NCI-H446 (cell line): ENCODE data around the gene PTH.

Source experiments
- DNase-seq, 2 experiments: peaks; one replicate each; lab custom pipeline; 2025; lab: John Stamatoyannopoulos, UW

Gene PTH

DNA sequence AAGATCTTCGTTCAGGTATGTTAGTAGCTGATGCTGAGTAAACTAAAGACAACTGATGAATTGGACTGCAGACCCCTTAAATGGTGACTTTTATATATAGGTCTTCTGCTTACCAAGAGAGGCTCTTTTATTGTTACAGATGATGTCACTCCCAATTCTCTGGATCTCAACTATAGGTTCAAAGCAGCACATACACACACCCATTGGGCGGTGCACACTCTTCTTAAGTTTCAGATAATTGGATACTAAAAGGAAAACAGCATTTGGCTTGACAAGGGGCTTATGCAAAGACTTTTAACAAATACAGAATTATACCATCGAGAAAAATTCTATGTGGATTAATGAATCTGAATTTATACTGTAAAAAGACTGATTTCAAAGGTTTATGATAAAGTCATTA, at the start of gene PTH:
Gene PTH, minus strand, starts transcription at position 69 of the 400 bp plus-strand sequence. CDS start 3,142 bp downstream, outside the sequence.
- no peak for DNase-seq

DNA sequence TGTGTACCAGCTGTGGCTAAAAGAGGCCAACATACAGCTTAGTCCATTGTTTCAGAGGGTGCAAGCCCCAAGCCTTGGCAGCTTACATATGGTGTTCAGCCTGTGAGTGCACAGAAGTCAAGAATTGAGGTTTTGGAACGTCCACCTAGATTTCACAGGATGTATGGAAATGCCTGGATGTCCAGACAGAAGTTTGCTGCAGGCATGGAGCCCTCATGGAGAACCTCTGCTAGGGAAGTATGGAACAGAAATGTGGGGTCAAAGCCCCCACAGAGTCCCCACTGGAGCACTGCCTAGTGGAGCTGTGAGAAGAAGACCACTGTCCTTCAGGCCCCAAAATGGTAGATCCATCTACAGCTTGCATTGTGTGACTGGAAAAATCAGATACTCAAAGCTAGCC, 42.2 kb upstream of the PTH start:
- DNase-seq: no peak

- DNase-seq: no peak
These were observed 40.0 kb upstream of the PTH start for GRCh38 chr11:13535819-13536218.

GRCh38 chr11:13534358-13534757, 38.6 kb upstream of the PTH start:
- no peak for DNase-seq

DNA sequence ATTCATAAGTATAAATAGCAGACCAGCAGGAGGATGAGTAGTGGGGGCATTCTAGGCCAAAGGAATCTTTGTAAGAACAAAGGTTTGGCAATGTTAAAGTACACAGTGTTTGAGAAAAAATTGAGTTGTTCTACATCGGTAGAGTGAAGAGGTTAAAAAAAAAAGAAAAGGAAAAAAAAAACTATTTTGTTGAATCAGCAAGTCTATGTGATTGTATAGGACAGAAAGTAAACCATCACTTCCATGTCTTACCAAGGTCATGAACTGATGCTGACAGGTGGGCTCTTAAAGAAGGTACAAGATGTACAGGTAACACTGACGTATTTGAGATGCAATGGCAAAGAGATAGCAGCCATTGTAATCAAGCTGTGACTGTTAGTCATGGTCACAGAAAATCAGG, 29.5 kb upstream of the PTH start:
- DNase-seq: no peak

GRCh38 chr11:13503393-13503792, 7.6 kb upstream of the PTH start:
- DNase-seq: no peak

- no peak for DNase-seq
These were observed 6.7 kb upstream of the PTH start for GRCh38 chr11:13502492-13502891.

DNA sequence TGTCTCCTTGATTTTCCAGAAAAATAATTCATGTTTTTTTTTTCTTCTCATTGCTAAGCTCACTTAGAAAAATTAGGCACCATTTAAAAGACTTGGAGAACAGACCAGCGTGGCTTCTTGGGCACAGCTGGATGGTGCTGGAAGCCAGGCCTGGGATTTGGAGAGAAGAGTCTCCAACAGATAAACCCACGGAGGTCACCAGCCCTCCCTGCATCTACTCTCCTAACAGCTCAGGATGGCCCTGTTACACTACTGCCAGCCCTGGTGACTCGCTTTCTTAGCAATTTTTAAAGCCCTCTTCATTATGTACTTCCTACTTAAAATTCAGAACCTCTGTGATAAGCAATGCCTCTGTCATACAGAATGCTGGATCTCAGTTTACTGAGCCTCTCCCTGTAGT, 1.7 kb downstream of the PTH start:
- DNase-seq: no peak

- DNase-seq: no peak
These were observed 8.2 kb downstream of the PTH start for GRCh38 chr11:13487661-13488030.

GRCh38 chr11:13486926-13487660, 8.7 kb downstream of the PTH start:
- DNase-seq: peak in 1 of 2 experiments; percentile 47

- no peak for DNase-seq
These were observed 15.6 kb downstream of the PTH start for GRCh38 chr11:13480198-13480597.

DNA sequence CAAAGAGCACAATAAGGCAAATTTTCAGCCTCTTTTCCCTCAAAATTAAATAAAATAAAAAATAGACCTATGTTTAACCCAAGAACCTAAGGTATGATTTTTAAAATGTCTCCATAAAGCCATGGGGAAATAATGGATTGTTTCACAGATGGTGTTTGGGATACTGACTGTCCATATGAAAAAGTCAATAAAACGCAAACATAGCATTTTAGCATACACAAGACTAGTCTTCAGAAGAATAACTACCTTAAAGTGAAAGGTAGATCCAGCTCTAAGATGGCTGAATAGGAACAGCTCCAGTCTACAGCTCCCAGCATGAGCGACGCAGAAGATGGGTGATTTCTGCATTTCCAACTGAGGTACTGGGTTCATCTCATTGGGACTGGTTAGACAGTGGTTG, 16.1 kb downstream of the PTH start:
- no peak for DNase-seq

DNA sequence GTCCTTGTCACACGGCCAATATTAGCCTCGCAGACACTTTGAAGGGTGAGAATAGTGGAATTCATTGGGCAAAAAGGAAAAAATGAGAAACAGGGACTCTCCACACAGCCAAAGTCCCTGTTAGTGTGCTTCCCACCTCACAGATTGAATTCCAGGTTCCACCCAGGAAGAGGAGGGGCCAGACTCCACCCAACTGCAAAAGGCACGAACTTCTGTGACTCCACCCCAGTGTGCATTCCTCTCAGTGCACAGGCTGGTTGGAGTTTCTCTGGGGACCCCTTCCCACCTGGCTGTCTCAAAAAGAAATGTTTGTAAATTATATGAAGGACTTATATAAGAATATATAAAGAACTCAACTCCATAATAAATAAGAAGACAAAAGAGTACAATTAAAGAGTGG, 20.7 kb downstream of the PTH start:
- no peak for DNase-seq

DNA sequence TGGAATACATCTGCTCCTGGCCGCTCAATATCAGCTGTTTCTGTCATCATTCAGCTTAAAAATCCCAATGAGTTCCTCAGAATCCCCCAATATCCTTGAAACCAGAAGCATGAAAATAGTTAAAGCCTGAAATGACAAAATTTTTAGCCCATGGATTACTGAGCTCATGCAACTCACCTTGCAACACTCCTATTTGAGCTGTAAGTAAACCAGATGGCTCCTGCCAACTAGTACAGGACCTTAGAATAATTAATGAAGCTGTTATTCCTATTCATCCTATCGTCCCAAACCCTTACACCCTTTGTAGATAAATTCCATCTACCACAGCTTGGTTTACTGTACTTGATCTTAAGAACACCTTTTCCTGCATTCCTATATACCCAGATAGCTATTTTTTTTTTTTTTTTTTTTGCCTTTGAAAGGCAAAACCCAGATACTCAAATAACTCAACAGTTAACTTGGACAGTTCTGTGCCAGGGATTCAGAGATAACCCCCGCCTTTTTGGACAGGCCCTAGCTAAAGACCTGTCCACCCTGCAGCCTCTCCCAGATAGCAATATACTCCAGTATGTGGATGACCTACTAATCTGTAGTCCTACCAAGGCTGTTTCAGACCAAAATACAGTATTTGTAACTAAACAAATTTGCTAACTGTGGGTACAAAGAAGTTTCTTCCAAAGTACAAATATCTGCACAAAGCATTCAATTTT, 22.6 kb downstream of the PTH start:
- DNase-seq: no peak

GRCh38 chr11:13468750-13469149, 27.0 kb downstream of the PTH start:
- DNase-seq: no peak

- DNase-seq: peak; percentile 19 to 61
These were observed 29.9 kb downstream of the PTH start for GRCh38 chr11:13465909-13466371.

DNA sequence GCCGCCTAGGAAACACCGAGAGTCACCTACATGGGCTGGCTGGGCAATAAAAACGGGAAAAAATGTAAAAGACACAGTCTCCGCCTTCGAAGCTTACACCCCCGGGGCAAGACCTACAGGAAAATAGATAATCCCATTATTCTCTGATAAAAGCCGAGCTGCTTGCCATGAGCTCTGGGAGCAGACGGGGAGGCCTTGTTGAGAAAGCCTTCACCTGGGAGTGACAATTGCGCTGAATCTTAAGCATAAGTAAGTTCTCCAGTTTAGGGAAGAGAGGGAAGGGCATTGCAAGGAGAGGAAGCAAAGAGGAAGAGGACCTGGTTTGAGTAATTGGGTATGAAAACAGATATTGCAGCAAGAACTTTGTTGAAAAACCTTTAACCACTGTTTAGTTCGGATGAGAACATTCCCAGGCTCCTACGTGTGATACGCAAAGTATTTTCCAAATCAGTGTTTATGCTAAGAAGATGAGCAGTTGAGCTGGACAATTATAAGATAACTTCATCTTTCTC, 32.0 kb downstream of the PTH start:
- DNase-seq: no peak

DNA sequence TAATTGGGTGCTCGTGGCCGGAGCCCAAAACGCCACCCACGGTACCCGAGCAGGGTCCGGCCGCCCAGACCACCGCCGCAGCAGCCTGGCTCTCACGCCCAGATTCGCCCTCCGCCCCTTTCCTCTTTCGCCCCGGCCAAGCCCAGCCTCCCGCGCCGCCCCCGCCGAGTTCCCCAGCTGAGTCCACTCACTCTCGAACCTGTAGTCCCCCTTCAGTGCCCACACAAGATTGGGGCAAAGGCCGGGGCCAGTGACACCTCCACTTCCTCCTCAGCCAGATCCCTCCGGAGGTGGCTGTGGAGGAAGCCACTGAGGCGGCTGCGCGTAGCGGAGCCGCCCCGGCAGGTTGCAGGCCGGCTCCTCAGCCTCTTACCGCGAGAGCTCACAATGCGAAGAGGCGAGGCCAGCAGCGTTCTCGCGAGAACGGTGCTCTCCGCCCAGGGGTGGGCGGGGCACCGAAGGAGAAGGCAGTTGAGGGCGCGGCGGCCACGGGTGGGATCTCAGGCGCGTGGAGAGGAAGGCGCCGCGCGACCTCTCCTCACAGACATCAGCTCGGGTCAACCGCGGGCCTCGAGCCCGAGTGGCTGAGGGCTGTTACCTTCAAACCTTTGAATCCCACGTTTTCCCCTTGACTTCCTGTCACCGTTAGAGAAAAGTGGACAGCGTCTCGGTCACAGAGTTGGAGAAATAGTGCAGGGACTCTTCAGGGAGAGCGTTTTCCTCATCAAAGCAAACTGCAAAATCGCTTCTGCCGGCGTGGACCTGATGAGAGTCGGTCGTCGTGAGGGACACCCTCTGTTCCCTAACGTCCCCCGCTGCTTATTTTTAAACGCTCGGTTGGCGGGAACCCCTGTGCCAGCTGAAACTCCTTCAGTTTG, 32.7 kb downstream of the PTH start, which contains the start of gene BTBD10:
Gene BTBD10, minus strand, starts transcription at position 322 of the 878 bp plus-strand sequence. CDS start 18,098 bp downstream, outside the sequence.
- peak; percentile 91 to 98 for DNase-seq

DNA sequence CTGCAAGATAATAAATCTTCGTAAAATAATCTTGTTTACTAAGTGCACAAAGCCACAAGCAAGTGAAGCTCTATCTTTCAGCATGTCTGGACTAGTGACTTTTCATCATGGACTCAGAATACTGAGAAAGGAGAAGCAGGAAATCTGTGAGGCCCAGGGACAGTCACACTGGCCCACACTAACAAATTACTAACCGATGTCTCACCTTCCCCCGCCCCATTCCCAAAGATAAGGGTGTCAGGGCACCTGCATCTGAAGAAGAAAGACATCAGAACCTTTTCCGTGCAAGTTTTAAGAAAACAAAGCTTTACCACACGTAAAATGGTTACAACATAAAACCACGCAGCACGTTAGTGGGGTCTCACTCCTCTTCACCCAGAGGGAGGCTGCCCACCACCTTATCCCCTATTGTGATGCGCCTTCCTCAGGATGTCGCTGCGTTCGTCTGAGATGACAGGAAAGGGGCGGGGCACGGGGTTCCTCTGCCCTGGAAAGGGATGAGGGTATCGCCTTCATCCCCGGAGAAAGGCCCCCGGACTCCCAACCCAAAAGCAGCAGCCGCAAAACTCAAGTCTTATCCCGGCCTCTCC, 33.4 kb downstream of the PTH start:
- DNase-seq: peak; percentile 44 to 45

- DNase-seq: no peak
These were observed 34.5 kb downstream of the PTH start for GRCh38 chr11:13461291-13461690.

DNA sequence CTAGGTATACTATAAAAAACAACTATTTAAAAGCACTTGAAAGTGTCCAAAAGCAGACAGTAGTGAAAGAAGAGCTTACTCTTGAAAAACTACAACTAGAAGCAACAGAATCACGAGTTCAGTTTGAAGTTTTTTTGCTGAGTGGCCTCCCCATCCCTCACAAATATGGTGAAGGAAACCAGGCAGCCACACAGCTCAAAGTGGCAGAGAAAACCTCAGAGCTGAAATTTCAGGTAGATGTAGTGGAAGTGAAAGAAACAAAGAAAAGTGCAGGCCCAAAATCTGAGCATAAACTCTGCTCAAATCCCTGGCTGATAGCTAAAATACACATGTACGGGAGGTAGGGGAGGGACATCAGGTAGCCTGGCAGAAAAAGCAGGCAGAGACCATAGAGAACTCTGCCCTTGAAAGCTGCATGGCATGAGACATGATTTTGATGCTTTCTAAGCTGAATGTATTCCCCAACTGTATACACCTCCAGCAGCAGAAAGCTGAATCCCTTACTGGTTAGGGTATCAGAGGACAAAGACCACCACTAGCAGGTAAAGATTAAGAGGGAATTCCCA, 44.9 kb downstream of the PTH start:
- DNase-seq: no peak
